Endothelial cell (in vitro differentiated cells): ENCODE data around the gene SRGAP3. TPM values are rescaled to one million over a fixed set of nuclear protein-coding genes. Genes with fewer than 3 reads are reported as not detected.

Source experiments
- DNase-seq: peaks from one replicate; pipeline ENCODE4 v3.0.0; 2021; ENCODE audit warnings: low spot score
- H3K27ac Mint-ChIP-seq: one replicate; pipeline ENCODE4 v1.8.0; 2021; ENCODE audit warnings: mixed read lengths, inconsistent platforms; ENCODE audit not compliant: unreplicated experiment
- H3K27me3 Mint-ChIP-seq: one replicate; pipeline ENCODE4 v1.8.0; 2021; ENCODE audit warnings: mild to moderate bottlenecking, moderate library complexity, mixed read lengths, inconsistent platforms; ENCODE audit not compliant: unreplicated experiment
- H3K36me3 Mint-ChIP-seq: one replicate; pipeline ENCODE4 v1.8.0; 2021; ENCODE audit warnings: mild to moderate bottlenecking, low read depth, mixed read lengths, inconsistent platforms; ENCODE audit not compliant: unreplicated experiment
- H3K4me1 Mint-ChIP-seq: one replicate; pipeline ENCODE4 v1.8.0; 2021; ENCODE audit warnings: mild to moderate bottlenecking, mixed read lengths, inconsistent platforms; ENCODE audit not compliant: unreplicated experiment
- H3K4me3 Mint-ChIP-seq: one replicate; pipeline ENCODE4 v1.8.0; 2021; ENCODE audit warnings: mild to moderate bottlenecking, mixed read lengths, inconsistent platforms; ENCODE audit not compliant: unreplicated experiment
- H3K9me3 Mint-ChIP-seq: one replicate; pipeline ENCODE4 v1.8.0; 2021; ENCODE audit warnings: mixed read lengths, inconsistent platforms; ENCODE audit not compliant: unreplicated experiment
- CTCF ChIP-seq: fragments of 200-600 bp; sonication (generic); IDR thresholded peaks from one replicate; pipeline ENCODE4 v1.5.0; 2021; ENCODE audit warnings: antibody characterized with exemption; ENCODE audit not compliant: unreplicated experiment
- total RNA-seq: library from RNA; stranded (reverse); fragmentation: NEBNext Ultra II Directional; extraction: Animal tissue kit (Norgen Biotek cat#: 25700); gene quantifications from one replicate; pipeline ENCODE4 v1.2.1, GENCODE V29; 2021; ENCODE audit not compliant: unreplicated experiment

The SRGAP3 gene
- total RNA-seq, 1 donor from 2014 or later: 12.0 TPM

DNA sequence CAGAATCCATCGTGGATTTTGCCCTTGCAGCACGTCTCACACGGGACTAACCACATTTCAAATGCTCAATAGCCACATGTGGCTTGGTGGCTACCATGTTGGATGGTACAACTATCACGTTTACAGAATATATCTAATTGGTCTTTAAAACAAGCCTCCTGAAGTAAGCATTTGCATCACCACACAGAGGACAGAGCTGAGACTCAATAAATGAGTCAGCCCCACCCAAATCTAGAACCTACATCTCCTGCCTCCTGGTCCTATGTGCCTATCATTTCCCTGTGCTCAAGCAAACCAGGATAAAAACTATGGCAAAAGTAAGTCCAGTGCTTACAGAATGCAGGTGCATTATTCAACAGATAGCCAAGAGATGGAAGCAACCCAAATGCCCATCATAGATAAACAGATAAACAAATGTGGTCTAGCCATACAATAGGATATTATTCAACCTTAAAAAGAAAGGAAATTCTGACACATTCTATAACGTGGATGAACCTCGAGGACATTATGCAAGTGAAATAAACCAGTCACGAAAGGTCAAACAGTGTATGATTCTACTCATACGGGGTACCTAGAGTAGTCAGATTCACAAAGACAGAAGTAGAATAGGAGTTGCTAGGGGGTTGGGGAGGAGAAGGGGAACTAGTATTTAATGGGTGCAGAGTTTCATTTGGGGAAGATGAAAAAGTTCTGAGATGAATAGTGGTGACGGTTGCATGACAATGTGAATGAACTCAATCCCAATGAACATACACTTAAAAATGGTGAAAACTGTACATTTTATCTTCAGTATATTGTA is 43.9 kb downstream of the SRGAP3 start:
- peaks cover 2% of the 10 kb centered on the region for H3K27me3 Mint-ChIP-seq
- H3K27ac Mint-ChIP-seq: no peak overlapping the region
- no peaks in the 10 kb centered on the region for H3K36me3 Mint-ChIP-seq

DNA sequence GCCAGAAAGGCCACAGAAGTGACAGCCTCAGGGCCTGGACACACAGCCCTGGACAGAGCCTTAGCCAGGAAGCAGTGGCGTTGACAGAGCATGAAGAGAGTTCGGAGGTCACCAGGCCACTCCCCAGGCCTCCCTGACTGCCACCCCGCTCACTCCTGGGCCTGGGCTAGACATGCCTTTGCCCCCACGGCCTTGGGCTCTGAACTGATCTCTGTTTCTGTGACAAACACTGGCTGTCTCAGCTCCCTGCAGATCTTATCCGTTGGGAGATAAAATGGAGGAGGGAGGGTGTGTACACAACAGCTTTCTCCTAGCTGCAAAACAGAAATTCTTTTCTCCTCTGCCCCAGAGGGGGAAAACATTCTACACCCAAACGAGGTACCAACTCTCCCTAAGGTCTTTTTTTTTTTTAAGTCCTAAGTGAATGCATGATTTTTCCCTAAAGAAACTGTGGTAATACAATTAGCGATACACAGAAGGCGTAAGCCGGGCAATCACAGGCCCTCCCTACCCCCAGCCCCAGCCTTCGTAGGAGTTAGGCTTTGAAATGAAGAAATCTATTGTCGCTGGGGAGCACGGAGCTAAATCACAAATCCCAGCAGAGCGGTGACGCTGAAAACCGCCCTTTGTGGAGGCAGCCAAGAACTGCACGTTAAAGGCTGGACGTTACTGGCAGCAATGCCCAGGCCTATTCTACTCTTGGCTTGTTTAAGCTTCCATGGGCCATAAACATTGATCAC is 45.0 kb downstream of the SRGAP3 start:
- no peaks in the 10 kb centered on the region for H3K36me3 Mint-ChIP-seq
- TF ChIP-seq CTCF: no peak
- no peaks in the 10 kb centered on the region for H3K9me3 Mint-ChIP-seq
- no peak overlapping the region for H3K27ac Mint-ChIP-seq
- no peaks in the 10 kb centered on the region for H3K4me1 Mint-ChIP-seq
- DNase-seq: no peak
- H3K4me3 Mint-ChIP-seq: no peak overlapping the region
- peaks cover 2% of the 10 kb centered on the region for H3K27me3 Mint-ChIP-seq

More for the DNA sequence above, 43.9 kb downstream of the SRGAP3 start:
- Mint-ChIP-seq H3K4me1 (no peaks in the 10 kb centered on the region), H3K4me3 (no peak overlapping the region), H3K9me3 (no peaks in the 10 kb centered on the region)
- no peak for TF ChIP-seq CTCF
- DNase-seq: no peak

- Mint-ChIP-seq H3K4me1 (no peaks in the 10 kb centered on the region), H3K9me3 (no peaks in the 10 kb centered on the region), H3K36me3 (no peaks in the 10 kb centered on the region), H3K27me3 (peaks cover 2% of the 10 kb centered on the region), H3K27ac (no peak overlapping the region), H3K4me3 (no peak overlapping the region)
- DNase-seq: no peak
- no peak for TF ChIP-seq CTCF
Measured at GRCh38 chr3:9203317-9203716, 46.1 kb downstream of the SRGAP3 start.

GRCh38 chr3:9202546-9202945 is 46.9 kb downstream of the SRGAP3 start:
- Mint-ChIP-seq H3K4me1 (no peaks in the 10 kb centered on the region), H3K27me3 (peaks cover 2% of the 10 kb centered on the region), H3K27ac (no peak overlapping the region), H3K9me3 (no peaks in the 10 kb centered on the region), H3K36me3 (no peaks in the 10 kb centered on the region), H3K4me3 (no peak overlapping the region)
- DNase-seq: no peak
- no peak for TF ChIP-seq CTCF

- no peaks in the 10 kb centered on the region for H3K4me1 Mint-ChIP-seq
- no peak overlapping the region for H3K4me3 Mint-ChIP-seq
- H3K9me3 Mint-ChIP-seq: no peaks in the 10 kb centered on the region
- no peak for TF ChIP-seq CTCF
- H3K27ac Mint-ChIP-seq: no peak overlapping the region
- DNase-seq: no peak
- H3K36me3 Mint-ChIP-seq: no peaks in the 10 kb centered on the region
- peaks cover 2% of the 10 kb centered on the region for H3K27me3 Mint-ChIP-seq
Measured at GRCh38 chr3:9201955-9202354, 47.5 kb downstream of the SRGAP3 start.
